Hepatocyte (in vitro differentiated cells): ENCODE data around the gene FAM117B.

ENCODE experiments used
- CTCF ChIP-seq: fragments of 200-600 bp; sonication (generic); IDR thresholded peaks from 2 replicates; pipeline ENCODE4 v1.5.1; 2016; ENCODE audit warnings: antibody characterized with exemption, mild to moderate bottlenecking; ENCODE audit not compliant: poor library complexity
- EZH2 ChIP-seq: fragments of 200-600 bp; sonication (generic); IDR thresholded peaks from 2 replicates; pipeline ENCODE4 v1.6.1; 2016; ENCODE audit warnings: antibody characterized with exemption, mild to moderate bottlenecking, borderline replicate concordance
- EZH2phosphoT487 ChIP-seq: fragments of 200-600 bp; sonication (generic); IDR thresholded peaks from one replicate; pipeline ENCODE4 v1.6.1; 2018; ENCODE audit warnings: antibody characterized with exemption, mild to moderate bottlenecking, low read depth, moderate library complexity; ENCODE audit not compliant: unreplicated experiment, severe bottlenecking

GRCh38 chr2:202695166-202695565, 60.4 kb downstream of the FAM117B start:
- no peak for TF ChIP-seq CTCF
- TF ChIP-seq EZH2phosphoT487 = no peak
- TF ChIP-seq EZH2 = no peak
